Keratinocyte (primary cell): ENCODE results near the gene TIMP2. TPM values are rescaled to one million over a fixed set of nuclear protein-coding genes. Genes with fewer than 3 reads are reported as not detected.

Experiments
- DNase-seq: peaks from one replicate; pipeline ENCODE4 v3.0.0-alpha.2; 2011; ENCODE audit warnings: low read depth, missing footprints, low spot score
- FAIRE-seq: peaks from 2 replicates; lab custom pipeline; 2011; peaks lifted over from hg19 to GRCh38; lab: Jason Lieb, UNC
- H2AFZ ChIP-seq: 2 replicates; pipeline ENCODE4 v1.6.0; 2012; ENCODE audit warnings: low read length, control low read depth, inconsistent platforms; ENCODE audit not compliant: control insufficient read depth
- H3K27ac ChIP-seq: 2 replicates; pipeline ENCODE4 v1.5.1; 2011; ENCODE audit warnings: low read length; ENCODE audit not compliant: control insufficient read depth, insufficient read depth
- H3K27me3 ChIP-seq: 3 replicates; pipeline ENCODE4 v1.6.0; 2011; ENCODE audit warnings: low read length; ENCODE audit not compliant: control insufficient read depth, insufficient read depth; ENCODE audit errors: extremely low read depth
- H3K36me3 ChIP-seq, 2 experiments: 2 replicates in 1 of 2; 3 replicates in 1 of 2; pipeline ENCODE4 v1.5.1; 2011; ENCODE audit warnings: low read length in 2 of 2, mild to moderate bottlenecking in 1 of 2; ENCODE audit not compliant: control insufficient read depth in 2 of 2, insufficient read depth in 2 of 2; ENCODE audit errors: extremely low read depth in 1 of 2
- H3K4me1 ChIP-seq: 3 replicates; pipeline ENCODE4 v1.5.1; 2011; ENCODE audit warnings: low read length; ENCODE audit not compliant: control insufficient read depth, insufficient read depth; ENCODE audit errors: extremely low read depth
- H3K4me2 ChIP-seq: 3 replicates; pipeline ENCODE4 v1.6.0; 2011; ENCODE audit warnings: low read depth, low read length; ENCODE audit not compliant: control insufficient read depth, insufficient read depth; ENCODE audit errors: extremely low read depth
- H3K4me3 ChIP-seq, 3 experiments: fragments of 200-600 bp in 1 of 3; sonication (generic) in 1 of 3; 2 replicates in 2 of 3; 3 replicates in 1 of 3; pipeline ENCODE4 v1.5.1; 2011 to 2016; ENCODE audit warnings: low read length in 3 of 3, mild to moderate bottlenecking in 3 of 3, control low read depth in 2 of 3, inconsistent platforms in 1 of 3, low read depth in 1 of 3, mixed read lengths in 1 of 3, mixed run types in 1 of 3, moderate library complexity in 1 of 3; ENCODE audit not compliant: control insufficient read depth in 2 of 3, insufficient read depth in 2 of 3; ENCODE audit errors: extremely low read depth in 1 of 3
- H3K79me2 ChIP-seq: 2 replicates; pipeline ENCODE4 v1.6.0; 2012; ENCODE audit warnings: low read length; ENCODE audit not compliant: control insufficient read depth, insufficient read depth
- H3K9ac ChIP-seq: 3 replicates; pipeline ENCODE4 v1.6.0; 2011; ENCODE audit warnings: low read length; ENCODE audit not compliant: control insufficient read depth, insufficient read depth; ENCODE audit errors: extremely low read depth
- H3K9me1 ChIP-seq: 3 replicates; pipeline ENCODE4 v1.6.0; 2011; ENCODE audit warnings: low read length; ENCODE audit not compliant: control insufficient read depth, insufficient read depth; ENCODE audit errors: extremely low read depth
- H3K9me3 ChIP-seq: 2 replicates; pipeline ENCODE4 v1.5.1; 2012; ENCODE audit warnings: low read depth, low read length; ENCODE audit not compliant: control insufficient read depth
- H4K20me1 ChIP-seq: 3 replicates; pipeline ENCODE4 v1.6.0; 2011; ENCODE audit warnings: low read length; ENCODE audit not compliant: control insufficient read depth, insufficient read depth; ENCODE audit errors: extremely low read depth
- EZH2 ChIP-seq: IDR thresholded peaks from one replicate; pipeline ENCODE4 v1.6.1; 2012; ENCODE audit warnings: inconsistent platforms, mild to moderate bottlenecking, low read length, moderate library complexity
- dilution Hi-C: fragments of 300-500 bp; cut with MboI; formaldehyde crosslinking; loops from one replicate; pipeline ENCODE4 v1.7.0; 2020; ENCODE audit warnings: low sequenced_read_pairs; ENCODE audit not compliant: extremely low pct_ligation_motif_present
- polyA plus RNA-seq, 5 experiments: library from polyadenylated mRNA; depleted of rRNA in 3 of 5; stranded (reverse) in 3 of 5; stranded (forward) in 1 of 5; unstranded in 1 of 5; fragments of >200 nt; gene quantifications; 1 replicate in 1 of 5; 2 replicates in 3 of 5; 3 replicates in 1 of 5; pipeline versions ENCODE4 v1.2.1 to v1.2.3, GENCODE V29; 2011 to 2012; ENCODE audit warnings: missing spikeins in 2 of 5, low read depth in 1 of 5, low replicate concordance in 1 of 5
- TF ChIP-seq, protein P1 (sequence below), 3 experiments: IDR thresholded peaks in 1 of 3; conservative IDR thresholded peaks in 1 of 3; optimal IDR thresholded peaks in 1 of 3; 2 replicates in 2 of 3; 3 replicates in 1 of 3; pipeline versions ENCODE3 to v1.5.1; 2011; ENCODE audit warnings: low read length in 3 of 3, mild to moderate bottlenecking in 3 of 3, moderate library complexity in 2 of 3, control low read depth in 1 of 3, inconsistent platforms in 1 of 3; ENCODE audit not compliant: insufficient read depth in 2 of 3; ENCODE audit errors: extremely low read depth in 1 of 3

TIMP2 gene
- polyA plus RNA-seq, 1 donor (not counting 4 experiments of a cell fraction or from before 2014, with no cell fraction given) = 1.2 TPM

DNA sequence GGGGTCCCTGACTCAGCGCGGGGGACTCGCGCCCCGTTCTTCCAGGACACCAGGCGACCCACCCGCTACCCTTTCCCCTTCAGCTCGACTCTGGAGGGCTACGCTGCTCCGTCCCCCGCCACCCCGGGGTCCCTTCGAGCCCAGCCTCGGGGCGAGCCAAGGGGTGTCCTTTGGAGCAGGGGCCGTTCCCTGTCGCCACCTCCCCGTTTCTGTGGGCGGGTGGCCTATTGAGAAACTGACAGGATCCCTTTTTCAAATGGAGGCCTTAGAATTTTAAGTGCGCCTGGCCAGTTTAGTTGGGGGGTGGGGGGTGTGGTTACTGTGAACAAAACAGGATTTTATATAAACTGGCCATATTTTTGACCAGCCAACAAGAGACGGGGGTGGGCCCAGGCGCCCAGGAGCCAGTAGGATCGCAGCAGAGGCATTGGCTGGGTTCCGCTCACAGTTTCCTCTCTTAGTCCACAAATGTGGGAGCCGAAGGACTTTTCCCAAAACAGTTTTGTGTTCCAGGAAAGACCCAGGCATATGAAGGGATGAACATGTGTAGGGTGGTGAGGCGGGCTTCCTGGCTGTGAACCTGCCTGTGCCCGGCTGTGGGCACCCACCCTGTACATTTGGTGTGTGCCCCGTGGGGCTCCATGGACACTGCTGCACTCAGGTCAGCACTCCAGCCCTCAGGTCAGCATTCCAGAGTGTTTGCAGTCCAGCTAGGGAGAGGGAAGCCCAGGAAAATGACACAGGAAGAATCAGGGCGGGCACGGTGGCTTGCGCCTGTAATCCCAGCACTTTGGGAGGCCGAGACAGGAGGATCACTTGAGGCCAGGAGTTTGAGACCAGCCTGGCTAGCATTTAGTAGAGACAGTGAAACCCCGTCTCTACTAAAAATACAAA, 722 bp upstream of the TIMP2 start:
- Histone ChIP-seq H3K79me2 (no peaks in the 10 kb centered on the region), H4K20me1 (no peaks in the 10 kb centered on the region), H3K36me3 (no peaks in the 10 kb centered on the region), H2AFZ (no peak overlapping the region), H3K4me1 (peaks cover 7% of the 10 kb centered on the region), H3K9me3 (no peaks in the 10 kb centered on the region), H3K9me1 (no peaks in the 10 kb centered on the region), H3K4me3 (no peak overlapping the region), H3K27me3 (peaks cover 33% of the 10 kb centered on the region), H3K9ac (no peak overlapping the region), H3K4me2 (no peak overlapping the region), H3K27ac (no peak overlapping the region)
- TF ChIP-seq, protein P1, sequence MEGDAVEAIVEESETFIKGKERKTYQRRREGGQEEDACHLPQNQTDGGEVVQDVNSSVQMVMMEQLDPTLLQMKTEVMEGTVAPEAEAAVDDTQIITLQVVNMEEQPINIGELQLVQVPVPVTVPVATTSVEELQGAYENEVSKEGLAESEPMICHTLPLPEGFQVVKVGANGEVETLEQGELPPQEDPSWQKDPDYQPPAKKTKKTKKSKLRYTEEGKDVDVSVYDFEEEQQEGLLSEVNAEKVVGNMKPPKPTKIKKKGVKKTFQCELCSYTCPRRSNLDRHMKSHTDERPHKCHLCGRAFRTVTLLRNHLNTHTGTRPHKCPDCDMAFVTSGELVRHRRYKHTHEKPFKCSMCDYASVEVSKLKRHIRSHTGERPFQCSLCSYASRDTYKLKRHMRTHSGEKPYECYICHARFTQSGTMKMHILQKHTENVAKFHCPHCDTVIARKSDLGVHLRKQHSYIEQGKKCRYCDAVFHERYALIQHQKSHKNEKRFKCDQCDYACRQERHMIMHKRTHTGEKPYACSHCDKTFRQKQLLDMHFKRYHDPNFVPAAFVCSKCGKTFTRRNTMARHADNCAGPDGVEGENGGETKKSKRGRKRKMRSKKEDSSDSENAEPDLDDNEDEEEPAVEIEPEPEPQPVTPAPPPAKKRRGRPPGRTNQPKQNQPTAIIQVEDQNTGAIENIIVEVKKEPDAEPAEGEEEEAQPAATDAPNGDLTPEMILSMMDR (optimal IDR thresholded peaks at IDR 0.05 in 1 of 3, IDR thresholded peaks at IDR 0.05 in 1 of 3, conservative IDR thresholded peaks at IDR 0.05 in 1 of 3; ENCODE audit: extremely low read depth in 1 of 3, insufficient read depth in 2 of 3, low read length in 3 of 3) = no peak
- no peak for TF ChIP-seq EZH2
- FAIRE-seq (no peak), DNase-seq (no peak)
- dilution Hi-C loops = no loop called here

DNA sequence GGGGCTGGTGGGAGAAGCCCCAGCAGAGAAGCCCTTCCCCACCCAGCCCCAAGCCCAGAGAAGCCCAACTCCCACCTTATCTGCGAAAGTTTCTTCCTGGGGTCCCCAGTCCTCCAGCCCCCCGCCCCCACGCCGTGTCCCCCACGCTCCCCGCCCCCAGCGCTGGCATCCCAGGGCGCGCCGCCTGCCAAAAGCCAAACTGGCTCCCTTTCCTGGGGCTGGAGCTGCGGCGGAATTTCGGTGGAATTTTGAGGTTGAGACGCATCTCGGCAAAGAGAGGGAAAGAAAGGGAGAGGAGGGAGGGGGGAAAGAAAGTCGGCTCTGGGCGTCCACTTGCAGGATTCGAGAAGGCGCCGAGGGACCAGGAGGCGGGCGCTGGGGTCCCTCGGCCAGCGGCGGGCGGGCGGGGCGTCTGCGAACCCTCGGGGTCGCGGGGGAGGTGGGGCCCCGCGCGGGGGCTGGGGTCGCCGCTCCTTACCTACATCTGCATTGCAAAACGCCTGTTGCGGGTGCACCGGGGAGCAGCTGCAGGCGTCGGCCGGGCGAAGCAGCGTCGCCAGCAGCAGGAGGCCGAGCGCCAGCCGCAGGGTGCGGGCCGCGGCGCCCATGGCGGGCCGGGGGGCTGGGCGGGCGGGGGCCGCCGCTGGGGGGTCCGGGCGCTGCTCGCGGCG, 571 bp downstream of the TIMP2 start:
- no peaks in the 10 kb centered on the region for H4K20me1 ChIP-seq
- H3K9ac ChIP-seq = no peak overlapping the region
- no peaks in the 10 kb centered on the region for H3K36me3 ChIP-seq
- H3K4me1 ChIP-seq = peaks cover 7% of the 10 kb centered on the region
- peaks cover 26% of the 10 kb centered on the region for H3K27me3 ChIP-seq
- no peak overlapping the region for H2AFZ ChIP-seq
- DNase-seq (no peak), FAIRE-seq (no peak)
- H3K27ac ChIP-seq = no peak overlapping the region
- H3K9me1 ChIP-seq = no peaks in the 10 kb centered on the region
- TF ChIP-seq EZH2 = no peak
- TF ChIP-seq, protein P1 (optimal IDR thresholded peaks at IDR 0.05 in 1 of 3, IDR thresholded peaks at IDR 0.05 in 1 of 3, conservative IDR thresholded peaks at IDR 0.05 in 1 of 3; ENCODE audit: extremely low read depth in 1 of 3, insufficient read depth in 2 of 3, low read length in 3 of 3) = no peak
- dilution Hi-C loops = no loop called here
- H3K9me3 ChIP-seq = no peaks in the 10 kb centered on the region
- peak overlapping the region; percentile 44 to 55 (median 44) for H3K4me3 ChIP-seq
- H3K79me2 ChIP-seq = no peaks in the 10 kb centered on the region
- H3K4me2 ChIP-seq = peak overlapping the region; percentile 73
